Stimulated activated CD8-positive, alpha-beta memory T cell treated with anti-CD3 and anti-CD28 coated beads, Interleukin-4, amount 100 ng/mL, for 1 hour (primary cell): ENCODE results near the gene RUNX1.

Source experiments
- DNase-seq, 2 donors: peaks; one replicate each; pipeline ENCODE4 v3.0.0-alpha.2; 2020; ENCODE audit warnings: low read depth in 2 of 2, low spot score in 1 of 2

The RUNX1 gene

DNA sequence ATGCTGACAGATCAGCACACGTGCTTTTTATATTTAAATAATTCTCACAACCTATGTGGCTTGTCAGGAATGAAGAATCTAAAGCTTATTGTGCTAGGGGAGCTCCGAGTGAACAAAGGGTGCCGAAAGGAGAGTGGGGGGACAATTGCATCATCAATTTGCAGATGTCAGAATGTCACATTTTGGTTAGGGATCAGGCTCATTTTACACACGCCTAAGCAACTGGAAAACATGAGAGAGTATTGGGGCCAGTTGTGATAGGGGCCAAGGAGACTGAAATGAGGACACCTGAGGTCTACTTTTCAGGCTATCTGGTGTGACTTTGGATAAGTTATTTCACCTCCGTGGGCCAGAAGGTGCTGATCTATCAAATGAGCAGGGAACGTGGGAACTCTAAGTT is 31.8 kb downstream of the RUNX1 start:
- no peak for DNase-seq

DNA sequence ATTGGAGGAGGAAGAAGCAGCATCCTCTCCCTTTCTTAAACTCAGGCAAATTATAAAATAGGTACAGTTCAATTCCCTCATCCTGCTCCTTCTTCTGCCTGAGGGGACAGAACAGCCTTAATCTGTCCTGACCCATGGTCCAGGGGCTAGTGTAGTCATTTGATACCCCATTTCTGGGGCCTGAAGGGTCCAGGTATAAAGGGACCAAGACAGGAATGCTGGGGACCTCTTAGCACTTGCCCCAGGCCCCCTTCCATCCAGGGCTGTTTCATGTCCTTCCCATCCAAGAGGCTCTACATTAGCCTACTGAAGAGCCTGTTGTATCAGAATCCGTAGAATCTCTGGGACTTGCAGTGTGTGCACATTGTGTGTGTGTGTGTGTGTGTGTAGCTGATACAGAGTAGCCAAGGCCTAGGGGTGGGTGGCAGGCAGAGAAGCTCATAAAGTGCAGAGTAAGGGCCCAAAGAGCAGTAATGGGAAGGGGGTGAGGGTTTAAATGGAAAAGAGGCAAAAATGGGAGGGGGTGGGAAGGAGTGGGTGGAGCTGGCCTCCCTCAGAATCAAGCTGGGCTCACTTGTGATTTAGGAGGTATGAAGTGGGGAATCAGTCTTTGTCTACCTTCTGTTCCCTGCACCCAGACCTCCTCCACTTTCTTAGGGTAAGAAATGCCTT is 32.4 kb downstream of the RUNX1 start:
- no peak for DNase-seq

DNA sequence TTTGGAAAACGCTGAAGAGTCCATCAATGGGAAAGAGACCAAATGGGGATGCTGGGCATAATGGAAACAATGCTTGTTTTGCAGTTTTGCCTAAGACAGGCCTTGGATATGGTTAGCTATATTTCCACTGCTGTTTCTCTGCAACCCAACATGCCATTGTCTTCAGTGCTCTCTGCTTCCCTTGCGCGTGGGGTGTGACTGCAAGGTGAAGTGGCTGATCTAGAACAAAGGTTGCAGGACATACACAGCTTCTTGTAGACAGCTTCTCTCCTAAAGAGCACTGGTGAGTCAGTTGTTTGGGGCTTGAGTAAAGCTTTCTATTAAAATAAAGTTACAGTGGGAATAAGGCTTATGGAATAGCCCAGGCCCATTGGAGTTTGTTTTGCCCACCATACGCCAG is 33.0 kb downstream of the RUNX1 start:
- no peak for DNase-seq

DNA sequence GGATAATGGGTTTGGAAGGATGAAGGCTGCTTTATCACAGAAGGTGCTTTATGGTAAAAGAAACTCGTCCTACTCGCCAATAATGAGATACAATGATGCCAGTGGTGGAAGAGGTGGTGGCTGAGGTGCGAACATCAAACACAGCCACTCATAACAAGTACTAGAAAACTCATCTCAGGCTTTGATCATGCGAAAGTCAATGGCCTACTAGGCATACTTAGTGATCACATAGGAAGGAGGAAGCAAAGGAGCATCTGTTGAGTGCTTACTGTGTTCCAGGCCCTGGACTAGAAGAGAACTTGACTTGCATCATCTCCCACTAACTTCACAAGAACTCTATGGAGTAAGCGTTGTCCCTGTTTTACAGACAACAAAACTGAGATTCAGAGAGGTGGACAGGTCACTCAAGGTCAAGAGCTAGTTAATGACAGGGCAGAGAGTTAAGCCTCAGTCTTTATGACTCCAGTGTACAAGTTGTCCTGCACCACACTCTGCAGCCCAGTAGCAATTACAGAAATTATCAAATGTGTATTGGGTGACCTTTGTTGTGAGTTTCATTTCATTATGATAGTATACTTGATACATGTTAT is 33.6 kb downstream of the RUNX1 start:
- DNase-seq = no peak

DNA sequence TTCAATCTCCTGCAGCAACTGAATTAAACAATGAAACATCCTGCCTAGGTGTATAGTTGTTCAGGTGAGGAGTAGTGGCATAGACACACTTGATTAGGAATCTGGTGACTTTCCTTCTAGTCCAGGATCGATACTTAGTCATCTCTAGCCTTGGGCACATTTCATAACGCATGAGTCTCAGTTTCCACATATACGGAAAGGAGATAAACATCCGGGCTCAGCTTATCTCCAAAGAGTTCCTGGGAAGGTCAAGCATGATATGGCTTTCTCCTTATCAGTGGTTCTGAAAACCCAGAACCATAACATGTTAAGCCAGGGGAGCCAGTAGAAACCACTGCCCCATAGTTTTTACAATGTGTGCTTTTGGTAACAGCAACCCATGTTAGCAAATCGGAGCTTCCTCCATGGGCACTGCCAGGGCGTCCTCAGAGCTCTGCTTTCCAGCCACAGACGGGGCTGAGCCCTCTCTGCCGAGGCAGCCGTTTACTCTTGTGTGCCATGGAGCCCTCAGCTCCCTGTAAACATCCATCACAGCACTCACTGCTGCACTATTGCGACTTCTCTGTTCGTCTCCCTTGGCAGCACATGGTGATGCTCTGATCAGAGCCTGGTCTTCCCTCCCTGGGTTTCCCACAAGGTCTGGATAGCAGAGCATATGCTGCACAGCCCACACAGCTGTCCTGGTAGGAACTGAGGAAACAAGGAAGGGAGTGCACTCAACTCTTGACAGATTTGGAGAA is 34.6 kb downstream of the RUNX1 start:
- no peak for DNase-seq

DNA sequence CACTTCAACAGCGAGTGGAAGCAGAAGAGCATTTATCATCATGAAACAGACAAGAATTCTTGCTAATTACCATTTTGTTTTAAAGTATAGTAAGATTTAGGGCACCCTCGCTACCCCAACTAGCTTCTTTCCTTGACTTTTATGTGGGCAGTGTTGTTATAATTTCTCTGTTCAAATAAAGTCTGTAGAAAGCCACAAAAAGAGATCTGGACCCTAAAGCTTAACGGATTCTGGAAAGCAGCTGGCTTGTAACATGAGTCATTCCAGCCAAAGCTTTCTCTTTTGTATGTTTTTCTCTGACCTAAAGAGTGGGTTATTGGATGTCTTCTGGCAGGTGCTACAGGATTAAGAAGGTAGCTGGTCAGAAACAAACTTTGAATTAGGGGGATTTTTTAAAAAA is 37.4 kb downstream of the RUNX1 start:
- no peak for DNase-seq

DNA sequence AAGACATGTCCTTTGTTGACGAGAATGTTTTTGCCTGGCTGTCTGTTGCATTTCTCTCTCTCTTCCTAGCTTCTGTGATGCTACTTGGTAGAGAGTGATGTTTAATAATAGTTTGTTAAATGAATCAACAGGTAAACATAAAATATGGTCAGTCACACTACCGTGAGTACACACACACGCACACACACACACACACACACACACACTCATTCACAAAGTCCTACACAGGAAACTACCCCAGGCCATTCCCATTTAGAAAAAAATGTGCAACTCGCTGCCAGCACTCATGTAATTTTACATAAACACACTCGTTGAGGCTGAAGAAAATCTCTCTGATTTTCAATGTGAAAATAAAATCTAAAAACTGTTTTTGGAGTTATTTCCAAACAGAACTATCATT is 38.7 kb downstream of the RUNX1 start:
- no peak for DNase-seq

DNA sequence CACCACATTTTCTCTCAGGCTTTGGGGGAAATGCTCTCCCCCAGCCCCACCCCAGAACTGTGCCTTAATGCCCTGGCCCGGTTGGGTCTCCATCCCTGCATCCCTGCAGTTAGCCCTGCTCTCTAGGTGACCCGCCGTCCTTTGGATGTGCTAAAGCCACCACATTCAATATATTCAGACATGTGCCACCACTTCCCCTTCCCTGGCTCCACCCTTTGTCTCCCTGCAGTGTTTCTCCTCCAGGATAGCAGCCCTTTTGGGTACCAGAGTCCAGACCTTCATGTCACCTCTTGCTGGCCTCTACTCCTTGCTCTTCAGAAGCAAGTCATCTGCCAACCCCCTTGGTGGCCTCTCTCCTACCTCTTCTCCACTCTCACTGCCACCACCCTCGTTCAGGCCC is 41.8 kb downstream of the RUNX1 start:
- no peak for DNase-seq

DNA sequence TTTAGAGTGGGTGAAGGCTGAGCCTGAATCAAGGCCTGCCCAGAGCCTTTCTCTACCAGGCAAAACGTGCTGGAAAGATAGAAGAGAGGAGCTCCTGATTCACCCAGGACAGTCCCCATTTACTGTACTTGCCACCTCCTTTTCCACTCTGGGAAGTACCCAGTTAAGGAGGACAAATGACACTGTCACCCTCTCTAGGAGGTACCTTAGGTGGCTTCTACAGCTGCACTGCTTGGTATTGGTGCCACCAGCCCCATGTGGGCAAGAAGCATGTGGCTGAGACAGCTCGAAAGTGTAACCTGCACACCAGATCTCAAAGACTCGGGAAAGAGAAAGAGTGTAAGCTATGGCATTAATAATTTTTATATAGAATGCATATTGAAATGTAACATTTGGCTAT is 42.3 kb downstream of the RUNX1 start:
- DNase-seq = no peak

DNA sequence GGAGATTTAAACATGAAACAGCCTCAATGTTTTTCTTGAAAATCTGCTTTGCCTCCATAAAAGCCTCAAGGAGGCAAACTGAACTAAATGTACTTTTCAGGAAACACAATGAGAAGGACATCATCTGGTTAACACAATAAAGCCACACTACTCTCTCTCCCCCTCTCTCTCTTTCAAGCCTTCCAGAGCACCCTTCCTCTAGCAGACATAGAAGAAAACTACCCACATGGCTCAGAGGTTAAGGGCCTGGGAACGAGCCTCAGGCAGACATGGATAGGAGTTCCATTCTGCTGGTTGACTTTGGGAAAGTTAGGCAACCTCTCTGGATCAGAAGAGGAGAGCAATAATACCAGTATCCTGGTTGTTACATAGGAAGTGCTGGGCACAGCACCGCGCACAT is 42.9 kb downstream of the RUNX1 start:
- no peak for DNase-seq

DNA sequence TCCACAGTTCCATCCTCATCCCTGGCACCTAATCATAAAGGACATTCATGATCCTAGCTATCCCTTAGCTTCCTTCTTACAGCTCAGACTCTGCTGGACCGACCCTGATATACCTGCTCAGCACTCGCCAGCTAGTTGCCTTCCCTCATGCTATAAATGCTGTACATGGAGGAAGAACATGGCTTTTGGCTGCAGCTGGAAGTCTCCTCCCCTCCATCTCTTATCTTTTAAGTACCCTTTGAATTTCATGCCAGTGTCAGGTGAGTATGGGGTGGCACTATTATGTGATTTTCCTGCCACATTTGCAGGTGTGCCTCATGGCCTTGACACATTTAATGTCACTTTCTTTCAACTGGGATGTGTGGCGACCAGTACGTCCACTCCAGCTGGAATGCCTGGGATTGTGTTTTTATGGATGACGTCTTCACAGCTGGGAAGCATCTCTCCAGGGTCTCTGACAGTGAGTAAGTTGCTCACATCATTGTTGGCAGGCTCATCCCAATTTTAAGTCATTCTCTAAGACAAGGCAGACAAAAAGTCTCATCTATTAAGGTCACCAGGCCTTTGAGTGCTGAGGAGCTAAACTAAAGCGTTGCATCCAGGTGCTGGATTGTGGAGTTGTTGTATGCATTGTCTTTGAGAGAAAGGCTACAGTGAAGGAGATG is 43.4 kb downstream of the RUNX1 start:
- no peak for DNase-seq

DNA sequence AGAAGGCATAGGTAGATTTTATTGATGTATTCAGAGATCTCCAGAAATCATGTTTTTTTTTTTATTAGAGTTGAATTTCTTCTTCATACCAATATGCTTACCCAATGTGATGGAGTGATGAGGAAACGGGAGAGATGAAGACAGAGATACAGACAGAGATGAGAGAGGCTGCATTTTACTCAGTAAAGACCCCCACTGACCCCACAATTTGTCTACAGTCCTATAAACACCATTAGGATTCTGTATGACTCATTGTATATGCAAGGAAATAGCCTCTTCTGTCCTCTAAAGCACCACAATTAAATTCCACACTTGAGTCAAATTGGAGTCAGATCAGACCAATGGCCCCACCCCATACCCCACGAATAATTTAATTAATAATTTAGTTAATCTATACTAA is 44.0 kb downstream of the RUNX1 start:
- DNase-seq = no peak

DNA sequence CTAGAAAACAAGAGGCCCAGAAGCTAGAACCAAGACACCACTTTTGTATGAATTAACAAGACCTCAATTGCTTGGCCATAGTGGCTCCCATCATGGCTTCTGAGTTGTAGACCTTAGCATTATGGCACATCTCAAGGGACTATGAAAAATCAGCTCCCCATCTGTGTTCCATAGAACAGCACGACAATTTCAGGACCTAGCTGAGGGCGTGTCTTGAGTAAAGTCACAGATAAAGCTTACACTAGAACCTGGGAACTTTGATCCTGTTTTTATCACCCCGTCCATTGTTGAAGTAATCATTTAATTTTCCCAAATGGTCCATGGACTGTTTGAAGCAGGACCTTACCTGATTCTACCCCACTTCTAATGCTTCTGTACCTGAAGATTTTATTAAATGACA is 44.8 kb downstream of the RUNX1 start:
- DNase-seq = no peak

DNA sequence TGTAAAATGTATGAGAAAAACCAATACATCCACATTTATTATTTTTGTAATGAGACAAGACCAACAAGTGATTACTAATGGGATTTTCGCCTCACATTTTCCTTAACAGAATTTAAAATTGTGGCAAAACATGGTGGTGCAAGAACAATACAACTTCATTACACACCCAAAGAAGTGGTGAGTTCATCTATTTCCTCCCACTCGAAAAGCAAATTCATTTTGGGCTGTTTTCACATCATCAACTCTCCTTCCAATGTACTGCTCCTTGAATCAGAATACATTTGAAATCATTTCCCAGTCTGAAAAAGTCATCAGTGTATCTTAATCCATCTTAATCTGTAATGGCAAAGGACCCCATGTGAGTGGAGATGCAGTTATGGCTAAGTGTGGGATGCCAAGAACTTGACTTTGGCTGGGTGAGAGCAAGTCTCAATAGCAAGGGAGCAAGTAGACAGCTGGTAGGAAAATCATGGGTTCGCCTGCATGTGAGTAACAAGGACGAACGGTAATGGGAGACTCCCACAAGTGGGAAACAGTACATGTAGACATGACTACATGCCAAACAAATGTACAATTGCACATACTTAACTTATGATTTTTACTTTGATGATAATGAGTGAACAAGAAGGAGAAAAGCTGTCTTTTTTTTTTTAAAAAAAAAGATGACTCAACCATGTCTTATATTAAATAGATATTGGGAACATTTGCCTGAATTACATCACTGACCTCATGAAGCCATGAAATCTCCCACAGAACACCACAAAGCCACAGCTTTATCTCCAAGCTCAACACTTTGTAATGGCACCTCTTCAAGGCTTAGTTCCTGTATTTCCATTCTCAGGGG is 46.0 kb downstream of the RUNX1 start:
- no peak for DNase-seq

DNA sequence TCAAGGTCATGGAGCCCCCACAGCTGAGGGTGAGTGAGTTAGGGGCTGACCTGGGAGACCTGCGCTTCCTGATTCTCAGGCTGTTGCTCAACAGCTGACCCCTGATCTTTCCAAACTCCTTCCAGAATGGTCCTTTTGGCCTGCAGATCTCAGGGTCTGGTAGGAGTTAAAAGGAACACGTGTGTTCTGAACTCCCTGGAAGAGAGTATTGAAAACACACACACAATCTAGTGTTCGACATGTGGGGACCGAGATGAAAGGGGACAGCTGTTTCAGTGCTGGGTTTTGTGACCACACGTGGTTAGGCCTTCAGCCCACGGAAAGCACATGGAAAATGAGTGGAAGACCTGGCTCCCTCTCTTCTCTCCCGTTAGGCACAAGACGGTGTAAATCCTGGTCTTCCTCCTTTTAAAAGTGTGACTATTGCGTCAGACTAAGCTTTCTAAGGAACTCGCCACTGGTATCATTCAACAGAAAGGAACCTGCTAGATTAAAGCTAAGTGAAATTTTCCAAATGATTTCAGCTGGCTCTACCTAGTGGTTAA is 49.6 kb downstream of the RUNX1 start:
- DNase-seq = no peak

DNA sequence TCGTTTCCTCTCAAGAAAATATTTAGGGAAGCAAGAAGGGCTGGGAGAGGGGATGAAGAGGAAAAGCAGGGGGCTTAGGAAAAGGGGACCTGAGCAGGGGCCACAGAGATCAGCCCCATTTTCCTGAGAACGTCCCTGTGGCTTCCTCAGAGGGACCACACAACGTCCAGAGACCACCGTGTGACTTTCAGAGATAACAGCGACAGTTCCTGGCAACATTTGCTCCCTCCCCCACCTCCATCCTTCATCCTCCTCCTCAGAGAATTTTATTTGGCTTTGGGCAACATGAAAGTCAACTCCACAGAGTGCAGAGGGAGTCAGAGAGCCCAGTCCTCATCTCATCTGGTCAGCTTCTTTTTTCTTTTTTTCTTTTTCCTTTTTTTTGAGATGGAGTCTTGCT is 50.9 kb downstream of the RUNX1 start:
- no peak for DNase-seq

DNA sequence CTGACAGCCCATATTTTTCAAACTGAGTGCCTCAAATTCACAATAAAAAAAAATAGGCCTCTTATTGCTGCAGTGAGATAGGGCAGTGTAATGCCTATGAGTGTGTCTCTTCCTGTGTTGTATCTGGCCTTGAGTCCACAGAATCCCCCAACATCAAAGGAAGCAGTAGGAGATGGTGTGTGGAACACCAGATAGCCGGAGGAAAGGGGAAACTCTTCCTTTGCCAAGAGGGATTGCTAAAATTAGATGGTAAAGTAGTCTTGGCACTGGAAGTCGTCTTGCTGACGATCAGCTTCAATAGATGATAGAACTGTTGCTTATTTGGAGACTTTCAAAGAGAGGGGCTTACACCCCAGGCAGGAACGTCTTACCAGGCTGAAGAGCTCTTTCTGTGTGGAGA is 51.8 kb downstream of the RUNX1 start:
- DNase-seq = no peak

DNA sequence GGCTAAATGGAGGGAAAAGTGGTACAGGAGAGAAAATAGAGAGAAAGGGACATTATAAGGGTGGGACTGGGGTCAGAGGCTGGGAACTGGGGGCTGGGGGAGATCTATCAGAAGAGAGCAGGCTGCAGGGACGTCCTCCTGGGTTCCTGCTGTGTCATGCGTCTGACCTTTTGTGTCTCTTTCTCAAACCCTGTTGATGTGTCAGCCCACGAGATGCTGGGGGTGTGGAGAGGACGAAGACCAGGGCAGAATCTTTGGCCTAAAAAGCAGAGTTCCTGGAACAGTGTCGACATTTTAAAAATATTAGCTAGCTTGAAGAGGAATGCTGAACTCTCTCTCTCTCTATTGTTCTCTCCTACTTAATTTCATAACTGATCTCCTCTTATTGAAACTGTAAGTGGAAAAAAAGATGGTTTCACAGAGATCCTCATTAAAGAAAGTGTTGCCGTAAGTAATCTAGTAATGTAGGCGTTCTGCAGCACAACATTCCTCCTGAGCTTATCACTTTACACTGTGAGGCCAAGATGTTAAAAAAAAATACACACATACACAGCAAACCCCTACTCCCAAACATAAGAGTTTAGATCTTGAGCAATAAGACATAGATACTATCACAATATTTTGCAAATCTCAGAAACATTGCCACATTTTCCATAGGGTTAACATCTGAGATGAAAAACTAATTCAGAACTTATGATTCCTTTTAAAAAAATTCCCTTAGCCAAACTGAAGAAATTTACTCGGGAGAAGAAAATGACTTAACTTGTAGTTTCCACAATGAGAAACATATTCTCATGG is 52.6 kb downstream of the RUNX1 start:
- no peak for DNase-seq

DNA sequence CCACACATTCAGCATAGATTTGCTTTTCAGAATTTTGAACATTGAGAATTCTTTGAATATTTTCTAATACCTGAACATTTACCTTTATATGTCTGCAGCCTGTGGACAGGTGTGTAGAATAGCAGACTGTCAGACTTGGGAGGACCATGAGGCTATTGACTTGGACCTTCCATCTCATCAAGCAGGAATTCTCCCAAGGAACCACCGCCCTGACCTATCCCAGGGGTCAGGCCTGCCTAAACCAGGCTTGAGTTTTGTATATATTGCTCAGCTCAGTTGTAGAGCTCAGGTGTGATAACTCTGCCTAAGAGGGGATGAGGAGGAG is 53.2 kb downstream of the RUNX1 start:
- no peak for DNase-seq
